ENCODE data around the gene PCNX3.
A peak's percentile ranks its signal among the peaks of the same experiment; 100 is the strongest.

The PCNX3 gene

GRCh38 chr11:65576867-65577755 lies 38.5 kb upstream of the PCNX3 start:
- Histone ChIP-seq H2AFZ (ENCODE audit: low read length) (no peak overlapping the region), H3F3A (ENCODE audit: low read depth) (peaks cover 11% of the 10 kb centered on the region), H3K9me3 (ENCODE audit: insufficient read depth, low read depth, low read length) (no peaks in the 10 kb centered on the region), H3K4me2 (ENCODE audit: low read depth, low read length, poor library complexity, severe bottlenecking) (peak overlapping the region; percentile 85), H3K27me3 (ENCODE audit: insufficient read depth, low read length, poor library complexity, severe bottlenecking) (no peaks in the 10 kb centered on the region), H3K79me2 (ENCODE audit: insufficient read depth, low read length) (peaks cover 34% of the 10 kb centered on the region), H3K36me3 (ENCODE audit: insufficient read depth, low read length) (no peaks in the 10 kb centered on the region), H3K9me2 (replicated peaks; ENCODE audit: low read depth, low read length) (no peaks in the 10 kb centered on the region), H3K4me1 (ENCODE audit: insufficient read depth, low read length, poor library complexity, severe bottlenecking) (peaks cover 42% of the 10 kb centered on the region), H3K4me3 (ENCODE audit: low read length, poor library complexity, severe bottlenecking) (peak overlapping the region; percentile 75), H4K20me1 (ENCODE audit: insufficient read depth, low read length, poor library complexity, severe bottlenecking) (peaks cover 12% of the 10 kb centered on the region), H3K9ac (ENCODE audit: low read depth, low read length, poor library complexity, severe bottlenecking) (peak overlapping the region; percentile 79)
- TF ChIP-seq CTCF (conservative IDR thresholded peaks at IDR 0.05; ENCODE audit: low read length): no peak
- TF ChIP-seq EZH2phosphoT487 (IDR thresholded peaks at IDR 0.05; ENCODE audit: borderline replicate concordance): no peak

- Histone ChIP-seq H3K4me3 (ENCODE audit: low read length, poor library complexity, severe bottlenecking) (peak overlapping the region; percentile 75), H3K9me2 (replicated peaks; ENCODE audit: low read depth, low read length) (no peaks in the 10 kb centered on the region), H3K9me3 (ENCODE audit: insufficient read depth, low read depth, low read length) (no peaks in the 10 kb centered on the region), H3K9ac (ENCODE audit: low read depth, low read length, poor library complexity, severe bottlenecking) (no peak overlapping the region), H4K20me1 (ENCODE audit: insufficient read depth, low read length, poor library complexity, severe bottlenecking) (peaks cover 12% of the 10 kb centered on the region), H3K4me1 (ENCODE audit: insufficient read depth, low read length, poor library complexity, severe bottlenecking) (peaks cover 42% of the 10 kb centered on the region), H3K4me2 (ENCODE audit: low read depth, low read length, poor library complexity, severe bottlenecking) (peak overlapping the region; percentile 85), H2AFZ (ENCODE audit: low read length) (no peak overlapping the region), H3K79me2 (ENCODE audit: insufficient read depth, low read length) (peaks cover 30% of the 10 kb centered on the region), H3K36me3 (ENCODE audit: insufficient read depth, low read length) (no peaks in the 10 kb centered on the region), H3K27me3 (ENCODE audit: insufficient read depth, low read length, poor library complexity, severe bottlenecking) (no peaks in the 10 kb centered on the region), H3F3A (ENCODE audit: low read depth) (peaks cover 11% of the 10 kb centered on the region)
- TF ChIP-seq EZH2phosphoT487 (IDR thresholded peaks at IDR 0.05; ENCODE audit: borderline replicate concordance) (no peak), CTCF (conservative IDR thresholded peaks at IDR 0.05; ENCODE audit: low read length) (no peak)
Observed at GRCh38 chr11:65577756-65578109, 37.8 kb upstream of the PCNX3 start.

- Histone ChIP-seq H3K4me2 (ENCODE audit: low read depth, low read length, poor library complexity, severe bottlenecking) (peak overlapping the region; percentile 85), H3K9me3 (ENCODE audit: insufficient read depth, low read depth, low read length) (no peaks in the 10 kb centered on the region), H3K4me3 (ENCODE audit: low read length, poor library complexity, severe bottlenecking) (no peak overlapping the region), H3K36me3 (ENCODE audit: insufficient read depth, low read length) (no peaks in the 10 kb centered on the region), H3K4me1 (ENCODE audit: insufficient read depth, low read length, poor library complexity, severe bottlenecking) (peaks cover 41% of the 10 kb centered on the region), H3K9me2 (replicated peaks; ENCODE audit: low read depth, low read length) (no peaks in the 10 kb centered on the region), H3K27me3 (ENCODE audit: insufficient read depth, low read length, poor library complexity, severe bottlenecking) (no peaks in the 10 kb centered on the region), H3K79me2 (ENCODE audit: insufficient read depth, low read length) (peaks cover 26% of the 10 kb centered on the region), H4K20me1 (ENCODE audit: insufficient read depth, low read length, poor library complexity, severe bottlenecking) (peaks cover 9% of the 10 kb centered on the region), H2AFZ (ENCODE audit: low read length) (no peak overlapping the region), H3K9ac (ENCODE audit: low read depth, low read length, poor library complexity, severe bottlenecking) (no peak overlapping the region), H3F3A (ENCODE audit: low read depth) (peaks cover 11% of the 10 kb centered on the region)
- no peak for TF ChIP-seq EZH2phosphoT487 (IDR thresholded peaks at IDR 0.05; ENCODE audit: borderline replicate concordance)
- TF ChIP-seq CTCF (conservative IDR thresholded peaks at IDR 0.05; ENCODE audit: low read length): no peak
Observed at GRCh38 chr11:65578134-65578533, 37.4 kb upstream of the PCNX3 start.
